SK-N-SH (cell line): ENCODE measurements around the gene STON1. TPM values are rescaled to one million over a fixed set of nuclear protein-coding genes. Genes with fewer than 3 reads are reported as not detected.

Source experiments
- CTCF ChIA-PET: fragments of 300-600, 350-600 bp; formaldehyde crosslinking; extraction: SDS; loops from one replicate; lab custom pipeline; 2021; lab: Yijun Ruan, JAX
- POLR2A ChIA-PET: fragments of 350-600 bp; sonication (Branson Sonifier 250); formaldehyde crosslinking; extraction: SDS; loops from one replicate; lab custom pipeline; 2020; ENCODE audit warnings: antibody characterized with exemption, inconsistent platforms; lab: Yijun Ruan, JAX
- DNase-seq: peaks from one replicate; pipeline ENCODE4 v3.0.0; 2012
- H2AFZ ChIP-seq: fragments of 200-600 bp; sonication (generic); 2 replicates; pipeline ENCODE4 v1.8.1; 2016; ENCODE audit warnings: antibody characterized with exemption, mild to moderate bottlenecking, low read depth
- H3F3A ChIP-seq: fragments of 200-600 bp; sonication (generic); replicated peaks from 2 replicates; pipeline ENCODE3; 2016; ENCODE audit warnings: antibody characterized with exemption, mild to moderate bottlenecking; ENCODE audit not compliant: insufficient read depth
- H3K27ac ChIP-seq, 2 experiments: fragments of 200-500 bp in 1 of 2; fragments of 200-600 bp in 1 of 2; sonication (Bioruptor generic) in 1 of 2; sonication (generic), shearing (Covaris generic) in 1 of 2; 2 replicates each; pipeline versions ENCODE4 v1.5.1 to v1.6.1; 2014 to 2016; ENCODE audit warnings: low read depth in 2 of 2, inconsistent platforms in 1 of 2, low read length in 1 of 2, mild to moderate bottlenecking in 1 of 2, mixed read lengths in 1 of 2
- H3K27me3 ChIP-seq: fragments of 200-600 bp; sonication (generic), shearing (Covaris generic); 2 replicates; pipeline ENCODE4 v1.6.1; 2016; ENCODE audit warnings: mixed run types; ENCODE audit not compliant: insufficient read depth
- H3K36me3 ChIP-seq, 2 experiments: fragments of 200-500 bp in 1 of 2; fragments of 200-600 bp in 1 of 2; sonication (Bioruptor generic) in 1 of 2; sonication (generic) in 1 of 2; replicated peaks in 1 of 2; 2 replicates each; pipeline versions ENCODE3 to v1.5.1; 2014 to 2016; ENCODE audit warnings: low read length in 1 of 2, mild to moderate bottlenecking in 1 of 2; ENCODE audit not compliant: insufficient read depth in 2 of 2, control insufficient read depth in 1 of 2
- H3K4me1 ChIP-seq, 2 experiments: fragments of 200-500 bp in 1 of 2; fragments of 200-600 bp in 1 of 2; sonication (Bioruptor generic) in 1 of 2; sonication (generic), shearing (Covaris generic) in 1 of 2; 2 replicates each; pipeline versions ENCODE4 v1.5.1 to v1.6.1; 2014 to 2016; ENCODE audit warnings: low read depth in 1 of 2, low read length in 1 of 2, mixed run types in 1 of 2; ENCODE audit not compliant: insufficient read depth in 2 of 2, control insufficient read depth in 1 of 2
- H3K4me2 ChIP-seq: fragments of 200-600 bp; sonication (generic), shearing (Covaris generic); 2 replicates; pipeline ENCODE4 v1.6.1; 2017; ENCODE audit warnings: mixed run types
- H3K4me3 ChIP-seq, 2 experiments: fragments of 200-500 bp in 1 of 2; fragments of 200-600 bp in 1 of 2; sonication (Bioruptor generic) in 1 of 2; sonication (generic), shearing (Covaris generic) in 1 of 2; 2 replicates each; pipeline versions ENCODE4 v1.5.1 to v1.8.1; 2014 to 2016; ENCODE audit warnings: low read depth in 2 of 2, inconsistent platforms in 1 of 2, low read length in 1 of 2, mild to moderate bottlenecking in 1 of 2, mixed read lengths in 1 of 2, moderate library complexity in 1 of 2
- H3K79me2 ChIP-seq: fragments of 200-600 bp; sonication (generic); 2 replicates; pipeline ENCODE4 v1.8.1; 2017; ENCODE audit warnings: mild to moderate bottlenecking; ENCODE audit not compliant: insufficient read depth
- H3K9ac ChIP-seq: fragments of 200-600 bp; sonication (generic); 2 replicates; pipeline ENCODE4 v1.6.1; 2017; ENCODE audit warnings: mixed run types
- H3K9me2 ChIP-seq: fragments of 200-600 bp; sonication (generic); 2 replicates; pipeline ENCODE4 v1.6.1; 2017; ENCODE audit warnings: mixed run types
- H3K9me3 ChIP-seq: fragments of 200-600 bp; sonication (generic); 2 replicates; pipeline ENCODE4 v1.6.1; 2017; ENCODE audit warnings: mixed run types, mild to moderate bottlenecking, moderate library complexity
- H4K20me1 ChIP-seq: fragments of 200-600 bp; sonication (generic); 2 replicates; pipeline ENCODE4 v1.6.1; 2017; ENCODE audit warnings: mild to moderate bottlenecking, mixed run types; ENCODE audit not compliant: insufficient read depth
- CTCF ChIP-seq: fragments of 200-600 bp; sonication (generic); IDR thresholded peaks from 2 replicates; pipeline ENCODE4 v1.6.1; 2017; ENCODE audit warnings: antibody characterized with exemption, mild to moderate bottlenecking, moderate library complexity
- FOSL2 ChIP-seq: IDR thresholded peaks from 2 replicates; pipeline ENCODE4 v1.4.0; 2012; ENCODE audit warnings: low read depth, mild to moderate bottlenecking, moderate library complexity, borderline replicate concordance
- FOXM1 ChIP-seq: IDR thresholded peaks from 2 replicates; pipeline ENCODE4 v1.4.0; 2012; ENCODE audit warnings: low read depth, mild to moderate bottlenecking
- GATA2 ChIP-seq: sonication (generic); formaldehyde crosslinking; IDR thresholded peaks from 2 replicates; pipeline ENCODE4 v1.5.0; 2020; ENCODE audit warnings: mild to moderate bottlenecking, missing genetic modification reagents
- SIN3A ChIP-seq: IDR thresholded peaks from 2 replicates; pipeline ENCODE4 v1.6.1; 2012; ENCODE audit warnings: low read depth, mild to moderate bottlenecking, low read length, moderate library complexity, borderline replicate concordance
- USF1 ChIP-seq: IDR thresholded peaks from 2 replicates; pipeline ENCODE4 v1.4.0; 2012; ENCODE audit warnings: low read depth, borderline replicate concordance
- WGBS: methylation state at CpG from one replicate; pipeline ENCODE4 v1.1.6; 2017; ENCODE audit warnings: low lambda C conversion rate; 5-methylcytosine and 5-hydroxymethylcytosine counted together
- polyA plus RNA-seq, 3 experiments: library from polyadenylated mRNA; depleted of rRNA; stranded (reverse); fragments of >200 nt; gene quantifications; 2 replicates each; pipeline ENCODE4 v1.2.3, GENCODE V29; 2012
- TF ChIP-seq, protein P1 (sequence below): IDR thresholded peaks from 2 replicates; pipeline ENCODE4 v1.4.0; 2012; ENCODE audit warnings: low read depth, borderline replicate concordance
- TF ChIP-seq, protein P2 (sequence below): IDR thresholded peaks from 2 replicates; pipeline ENCODE4 v1.6.1; 2012; ENCODE audit warnings: mild to moderate bottlenecking, low read depth, low read length, moderate library complexity

STON1 gene
- polyA plus RNA-seq, 1 of the 3 experiments (the other 2 are of a cell fraction) = 4.2 TPM

DNA sequence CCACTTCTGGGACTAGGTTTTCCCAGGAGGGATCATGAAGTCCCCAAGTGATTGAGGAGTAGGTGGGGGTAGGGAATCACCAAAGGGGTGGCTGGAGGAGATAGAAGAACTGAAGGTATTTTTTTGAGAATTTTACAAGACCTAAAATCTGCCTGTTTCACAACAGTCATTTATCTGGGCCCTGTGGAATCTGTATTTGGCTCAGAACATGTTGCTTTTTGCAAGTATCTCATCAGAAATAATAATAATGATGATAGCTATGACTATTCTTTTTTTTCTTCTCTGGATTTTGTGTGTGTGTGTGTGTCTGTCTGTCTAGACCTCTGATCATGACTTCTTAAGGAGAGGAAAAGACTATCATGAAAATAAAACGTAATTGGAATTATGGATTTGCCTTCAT, 13.9 kb downstream of the STON1 start:
- no peaks in the 10 kb centered on the region for H4K20me1 ChIP-seq
- DNase-seq = no peak
- H3K4me2 ChIP-seq = no peak overlapping the region
- H3K27me3 ChIP-seq = no peaks in the 10 kb centered on the region
- H3K9me2 ChIP-seq = no peaks in the 10 kb centered on the region
- H3K4me1 ChIP-seq = no peaks in the 10 kb centered on the region
- H3K4me3 ChIP-seq = no peak overlapping the region
- WGBS = 83% methylated on average over 1 of the region's 1 CpG
- peaks cover 3% of the 10 kb centered on the region for H3K79me2 ChIP-seq
- no peak overlapping the region for H2AFZ ChIP-seq
- POLR2A ChIA-PET = no interaction called here
- no peak overlapping the region for H3K27ac ChIP-seq
- H3K9ac ChIP-seq = no peak overlapping the region
- H3K36me3 ChIP-seq = peaks cover 0 to 9% of the 10 kb centered on the region in 2 experiments
- no peaks in the 10 kb centered on the region for H3K9me3 ChIP-seq
- no peaks in the 10 kb centered on the region for H3F3A ChIP-seq
- TF ChIP-seq, protein P1, sequence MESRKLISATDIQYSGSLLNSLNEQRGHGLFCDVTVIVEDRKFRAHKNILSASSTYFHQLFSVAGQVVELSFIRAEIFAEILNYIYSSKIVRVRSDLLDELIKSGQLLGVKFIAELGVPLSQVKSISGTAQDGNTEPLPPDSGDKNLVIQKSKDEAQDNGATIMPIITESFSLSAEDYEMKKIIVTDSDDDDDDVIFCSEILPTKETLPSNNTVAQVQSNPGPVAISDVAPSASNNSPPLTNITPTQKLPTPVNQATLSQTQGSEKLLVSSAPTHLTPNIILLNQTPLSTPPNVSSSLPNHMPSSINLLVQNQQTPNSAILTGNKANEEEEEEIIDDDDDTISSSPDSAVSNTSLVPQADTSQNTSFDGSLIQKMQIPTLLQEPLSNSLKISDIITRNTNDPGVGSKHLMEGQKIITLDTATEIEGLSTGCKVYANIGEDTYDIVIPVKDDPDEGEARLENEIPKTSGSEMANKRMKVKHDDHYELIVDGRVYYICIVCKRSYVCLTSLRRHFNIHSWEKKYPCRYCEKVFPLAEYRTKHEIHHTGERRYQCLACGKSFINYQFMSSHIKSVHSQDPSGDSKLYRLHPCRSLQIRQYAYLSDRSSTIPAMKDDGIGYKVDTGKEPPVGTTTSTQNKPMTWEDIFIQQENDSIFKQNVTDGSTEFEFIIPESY = no peak
- no peak for TF ChIP-seq SIN3A
- TF ChIP-seq, protein P2, sequence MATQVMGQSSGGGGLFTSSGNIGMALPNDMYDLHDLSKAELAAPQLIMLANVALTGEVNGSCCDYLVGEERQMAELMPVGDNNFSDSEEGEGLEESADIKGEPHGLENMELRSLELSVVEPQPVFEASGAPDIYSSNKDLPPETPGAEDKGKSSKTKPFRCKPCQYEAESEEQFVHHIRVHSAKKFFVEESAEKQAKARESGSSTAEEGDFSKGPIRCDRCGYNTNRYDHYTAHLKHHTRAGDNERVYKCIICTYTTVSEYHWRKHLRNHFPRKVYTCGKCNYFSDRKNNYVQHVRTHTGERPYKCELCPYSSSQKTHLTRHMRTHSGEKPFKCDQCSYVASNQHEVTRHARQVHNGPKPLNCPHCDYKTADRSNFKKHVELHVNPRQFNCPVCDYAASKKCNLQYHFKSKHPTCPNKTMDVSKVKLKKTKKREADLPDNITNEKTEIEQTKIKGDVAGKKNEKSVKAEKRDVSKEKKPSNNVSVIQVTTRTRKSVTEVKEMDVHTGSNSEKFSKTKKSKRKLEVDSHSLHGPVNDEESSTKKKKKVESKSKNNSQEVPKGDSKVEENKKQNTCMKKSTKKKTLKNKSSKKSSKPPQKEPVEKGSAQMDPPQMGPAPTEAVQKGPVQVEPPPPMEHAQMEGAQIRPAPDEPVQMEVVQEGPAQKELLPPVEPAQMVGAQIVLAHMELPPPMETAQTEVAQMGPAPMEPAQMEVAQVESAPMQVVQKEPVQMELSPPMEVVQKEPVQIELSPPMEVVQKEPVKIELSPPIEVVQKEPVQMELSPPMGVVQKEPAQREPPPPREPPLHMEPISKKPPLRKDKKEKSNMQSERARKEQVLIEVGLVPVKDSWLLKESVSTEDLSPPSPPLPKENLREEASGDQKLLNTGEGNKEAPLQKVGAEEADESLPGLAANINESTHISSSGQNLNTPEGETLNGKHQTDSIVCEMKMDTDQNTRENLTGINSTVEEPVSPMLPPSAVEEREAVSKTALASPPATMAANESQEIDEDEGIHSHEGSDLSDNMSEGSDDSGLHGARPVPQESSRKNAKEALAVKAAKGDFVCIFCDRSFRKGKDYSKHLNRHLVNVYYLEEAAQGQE = no peak
- TF ChIP-seq GATA2 (CRISPR knock-in tag) = no peak
- TF ChIP-seq USF1 = no peak
- no peak for TF ChIP-seq FOXM1
- CTCF ChIA-PET = no interaction called here

DNA sequence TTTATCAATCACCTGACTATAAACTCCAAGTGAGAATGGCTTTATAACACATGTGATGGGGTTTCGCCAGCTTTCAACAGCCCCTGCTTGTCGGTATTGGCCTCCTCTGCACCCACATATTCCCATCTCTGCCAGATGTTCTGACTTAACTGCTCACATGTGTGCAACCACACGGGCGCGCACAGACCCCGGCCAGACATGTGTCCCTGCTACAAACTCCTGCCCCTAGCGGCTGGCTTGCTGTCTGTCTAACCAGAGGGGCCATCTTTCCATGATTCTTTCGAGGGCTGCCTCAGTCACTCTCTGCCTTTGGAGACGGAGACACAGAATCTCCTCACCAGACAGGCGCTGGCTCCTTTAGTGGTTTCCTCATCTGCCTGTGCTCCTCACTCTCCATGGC, 15.3 kb downstream of the STON1 start:
- TF ChIP-seq FOSL2 = no peak
- TF ChIP-seq CTCF = peak; percentile 15; the same call in 1 of the 2 replicates
- 80% methylated on average over 10 of the region's 10 CpGs for WGBS
- CTCF ChIA-PET = interaction anchor here (1.0 kb wide), 1 partner anchor 10 kb away, joined by 3 read pairs; no protein-coding TSS in a partner anchor

More for the DNA sequence above, 15.3 kb downstream of the STON1 start:
- no peaks in the 10 kb centered on the region for H3F3A ChIP-seq
- H4K20me1 ChIP-seq = no peaks in the 10 kb centered on the region
- H3K79me2 ChIP-seq = peaks cover 3% of the 10 kb centered on the region
- no peaks in the 10 kb centered on the region for H3K9me3 ChIP-seq
- H3K4me3 ChIP-seq = no peak overlapping the region
- no peak overlapping the region for H3K9ac ChIP-seq
- H3K36me3 ChIP-seq = peaks cover 0 to under 1% of the 10 kb centered on the region in 2 experiments
- peak; percentile 41 for DNase-seq
- no peaks in the 10 kb centered on the region for H3K27me3 ChIP-seq
- no peak overlapping the region for H3K4me2 ChIP-seq
- H3K9me2 ChIP-seq = no peaks in the 10 kb centered on the region
- H2AFZ ChIP-seq = no peak overlapping the region
- H3K27ac ChIP-seq = no peak overlapping the region
- POLR2A ChIA-PET = no interaction called here
- no peaks in the 10 kb centered on the region for H3K4me1 ChIP-seq
